Endothelial cell of umbilical vein (primary cell): ENCODE results near the gene MIR17HG.

Experiments
- FOS ChIP-seq: IDR thresholded peaks from 2 replicates; pipeline ENCODE4 v1.6.1; 2011; ENCODE audit warnings: mild to moderate bottlenecking, low read length, moderate library complexity, borderline replicate concordance; ENCODE audit not compliant: insufficient read depth
- GATA2 ChIP-seq: IDR thresholded peaks from 2 replicates; pipeline ENCODE4 v1.7.0; 2011; ENCODE audit warnings: low read depth, mild to moderate bottlenecking, moderate library complexity, mixed read lengths, low read length; ENCODE audit not compliant: insufficient read length, insufficient read depth
- POLR2A ChIP-seq: IDR thresholded peaks from 2 replicates; pipeline ENCODE4 v1.6.1; 2012; ENCODE audit warnings: low read depth, mild to moderate bottlenecking, control low read depth, low read length

GRCh38 chr13:91314888-91315287, 32.6 kb upstream of the MIR17HG start:
- TF ChIP-seq POLR2A (no peak), GATA2 (no peak), FOS (no peak)
